Stimulated activated CD4-positive, alpha-beta T cell treated with anti-CD3 and anti-CD28 coated beads, Interleukin-2, amount 100 ng/mL, for 4 hours (primary cell): ENCODE measurements around the gene TXNDC16.
"Not testable (repeated sequence)": the region's sequence is repeated elsewhere in the genome, so short reads cannot be mapped to it uniquely, and the experiment has no call there.

Experiments
- DNase-seq: peaks from one replicate; pipeline ENCODE4 v3.0.0-alpha.2; 2020; ENCODE audit warnings: low read depth

Gene TXNDC16

DNA sequence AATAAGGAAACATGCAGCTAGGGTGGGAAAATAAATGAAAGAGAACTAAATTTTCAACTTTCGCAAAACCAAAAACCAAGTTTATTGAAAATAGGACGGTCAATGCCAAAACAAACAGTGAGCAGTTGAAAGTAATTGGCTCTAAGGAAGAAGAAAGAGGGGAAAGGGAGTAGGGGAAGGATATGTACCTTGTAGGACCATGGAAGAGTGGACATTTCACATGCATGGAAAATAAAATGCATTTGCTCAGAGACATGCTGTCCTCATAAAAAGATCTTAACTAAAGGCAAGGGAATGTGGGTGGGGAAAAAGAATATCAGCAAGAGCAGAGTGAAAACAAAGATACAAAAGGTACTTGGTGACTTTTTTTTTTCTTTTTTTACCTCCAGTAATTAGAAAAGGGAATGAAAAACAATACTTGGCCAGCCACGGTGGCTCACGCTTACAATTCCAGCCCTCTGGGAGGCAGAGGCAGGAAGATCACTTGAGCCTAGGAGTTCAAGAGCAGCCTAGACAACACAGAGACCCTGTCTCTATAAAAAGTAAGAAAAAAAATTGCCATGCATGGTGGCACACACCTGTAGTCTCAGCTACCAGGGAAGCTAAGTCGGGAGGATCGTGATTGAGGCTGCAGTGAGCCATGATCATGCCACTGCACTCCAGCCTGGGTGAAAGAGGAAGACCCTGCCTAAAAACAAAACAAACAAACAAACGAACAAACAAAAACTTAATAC, 6.6 kb downstream of the TXNDC16 start:
- no peak for DNase-seq

DNA sequence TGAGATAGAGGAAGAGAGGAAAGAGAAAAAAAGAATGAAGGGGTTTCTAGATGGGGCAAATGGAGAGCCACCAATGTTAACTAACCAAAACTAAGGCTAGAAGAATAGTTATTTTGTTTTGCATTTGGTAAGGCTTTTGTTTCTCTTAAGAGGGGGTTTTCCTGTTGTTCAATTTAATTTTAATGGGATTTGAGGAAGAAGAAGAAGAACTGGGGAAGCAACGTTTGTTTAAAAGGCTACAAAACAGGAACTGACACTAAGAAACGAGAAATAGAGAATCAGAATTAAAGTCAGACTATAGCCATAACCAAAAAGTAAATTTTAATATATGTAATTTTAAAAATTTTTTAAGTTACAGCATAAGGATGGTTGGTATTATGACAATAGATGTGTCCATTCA, 13.7 kb downstream of the TXNDC16 start:
- no peak for DNase-seq

DNA sequence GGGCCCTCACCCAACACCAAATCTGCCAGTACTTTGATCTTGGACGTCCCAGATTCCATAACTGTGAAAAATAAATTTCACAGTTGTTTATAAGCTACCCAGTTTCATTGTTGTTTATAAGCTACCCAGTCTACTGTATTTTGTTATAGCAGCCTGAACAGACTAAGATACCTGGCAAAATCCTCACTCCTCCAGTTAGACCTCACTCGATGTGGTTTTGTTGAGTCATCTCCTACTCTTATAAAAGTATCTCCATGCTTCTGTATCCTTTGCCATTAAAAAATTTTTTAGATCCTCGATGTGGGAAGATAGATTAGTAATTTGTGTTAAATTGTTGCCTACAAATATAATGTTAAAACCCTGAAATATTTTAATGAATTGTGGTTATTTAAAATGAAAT, 16.0 kb downstream of the TXNDC16 start:
- no peak for DNase-seq

DNA sequence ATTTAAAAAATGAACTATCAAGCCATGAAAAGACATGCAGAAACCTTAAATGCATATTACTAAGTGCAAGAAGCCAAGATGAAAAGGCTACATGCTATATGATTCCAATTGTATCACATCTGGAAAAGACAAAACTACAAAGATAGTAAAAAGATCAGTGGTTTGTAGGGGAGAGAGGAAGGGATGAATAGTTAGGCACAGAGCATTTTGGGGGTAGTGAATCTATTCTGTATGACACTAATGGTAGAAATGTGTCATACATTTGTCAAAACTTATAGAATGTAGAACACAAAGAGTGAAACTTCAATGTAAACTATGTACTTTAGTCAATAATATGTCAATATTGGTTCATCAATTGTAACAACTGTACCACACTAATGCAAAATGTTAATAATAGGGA, 20.8 kb downstream of the TXNDC16 start:
- DNase-seq = no peak

DNA sequence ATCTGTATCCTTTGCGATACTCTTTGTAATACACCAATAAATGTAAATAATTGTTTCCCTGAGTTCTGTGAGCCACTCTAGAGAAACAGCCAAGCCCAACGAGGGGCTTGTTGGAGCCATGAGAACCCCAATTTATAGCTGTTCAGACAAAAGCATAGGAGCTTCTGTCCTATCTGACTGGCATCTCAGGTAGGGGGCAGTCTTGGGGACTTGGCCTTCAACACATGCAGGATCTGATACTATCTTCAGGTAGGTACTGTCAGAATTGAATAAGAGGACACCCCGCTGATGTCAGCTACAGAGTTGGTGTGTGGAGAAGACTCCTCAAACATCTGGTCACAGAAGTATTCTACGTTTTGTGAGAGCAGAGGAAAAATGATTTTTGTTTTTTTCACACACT, 25.3 kb downstream of the TXNDC16 start:
- DNase-seq = no peak

DNA sequence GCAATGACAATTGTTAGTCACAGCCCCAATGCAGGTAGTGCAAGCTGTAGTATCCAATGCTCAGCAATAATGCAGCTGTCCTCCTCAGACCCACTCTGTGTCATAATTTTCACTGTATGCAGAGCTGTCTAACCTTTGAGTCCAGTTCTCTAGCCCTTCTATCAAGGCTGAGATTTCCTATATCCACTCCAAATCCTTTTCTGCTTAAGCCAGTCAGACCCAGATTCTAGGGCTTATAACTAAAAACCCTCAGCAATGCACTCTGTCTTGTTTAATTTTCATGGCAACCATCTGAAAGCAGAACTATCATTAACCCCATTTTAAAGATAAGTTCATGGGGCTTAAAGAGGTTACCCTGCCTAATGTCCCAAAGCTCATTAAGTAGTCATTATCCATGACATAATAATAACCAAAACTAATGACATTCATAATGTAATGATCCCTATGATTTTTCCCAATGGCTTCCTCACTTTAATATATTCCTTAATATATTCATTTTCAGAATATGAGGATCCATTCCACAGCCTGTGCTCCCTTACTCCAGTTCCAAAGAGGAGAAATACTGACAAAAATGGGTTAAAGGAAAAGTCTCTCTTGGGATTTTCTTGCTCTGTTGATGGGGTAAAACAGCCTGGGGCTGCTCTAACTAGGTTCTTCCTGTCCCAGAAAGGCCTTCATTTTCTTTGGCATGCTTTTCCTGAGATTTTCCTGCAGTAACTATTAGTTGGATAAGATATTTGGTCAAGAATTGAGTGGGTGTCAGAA, 29.5 kb downstream of the TXNDC16 start:
- no peak for DNase-seq

DNA sequence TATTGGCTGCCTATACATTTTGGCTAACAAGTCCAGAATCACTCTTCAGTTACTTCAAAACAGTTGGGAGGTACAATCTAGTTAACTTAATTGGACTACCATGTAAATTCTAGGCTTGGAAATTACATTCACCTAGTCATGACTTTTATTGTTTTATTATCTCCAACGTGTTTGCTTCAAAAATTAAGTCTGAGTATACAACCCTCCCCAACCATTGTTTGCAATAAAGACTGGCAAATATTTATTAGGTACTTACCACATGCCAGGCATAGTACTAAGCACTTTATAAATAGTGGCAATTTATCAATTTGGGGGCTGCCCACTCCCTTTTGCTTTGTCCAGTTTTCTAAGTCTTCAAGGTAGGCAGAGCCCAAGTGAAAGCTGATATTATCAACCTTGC, 30.3 kb downstream of the TXNDC16 start:
- no peak for DNase-seq

DNA sequence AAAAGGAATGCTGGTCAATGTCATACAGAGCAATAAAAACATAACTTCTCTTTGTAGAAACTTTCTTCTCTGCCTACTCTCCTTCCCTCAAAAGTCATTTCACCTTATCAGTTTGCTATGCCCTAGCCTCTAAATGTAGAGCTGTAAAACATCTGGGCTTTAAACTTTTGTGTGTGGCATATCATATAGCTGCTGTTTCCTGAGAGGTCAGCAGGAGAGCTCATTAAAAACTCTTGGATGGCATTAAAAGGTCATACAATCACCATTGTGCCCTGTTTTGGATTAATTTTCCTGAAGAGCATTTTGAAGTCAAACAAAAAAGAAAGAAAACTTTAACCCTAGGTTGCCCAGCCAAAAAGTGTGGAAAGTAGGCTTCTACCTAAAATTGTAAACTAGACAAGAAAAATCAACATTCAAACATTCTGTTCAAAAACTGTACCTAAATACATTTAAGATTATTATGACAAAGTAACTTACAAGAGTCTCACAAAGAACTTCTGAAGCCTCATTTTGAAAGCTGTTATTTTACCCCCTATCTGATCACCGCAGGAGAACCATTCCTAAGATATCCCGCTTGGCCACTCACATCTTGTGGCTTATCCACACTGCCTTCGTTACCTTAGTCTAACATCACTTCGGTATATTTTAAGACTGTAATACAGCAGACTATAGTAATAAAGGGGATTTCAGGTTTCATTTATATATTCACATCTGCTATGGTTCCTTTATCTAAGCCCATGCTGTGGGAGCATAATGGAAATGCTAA, 38.1 kb downstream of the TXNDC16 start:
- DNase-seq = no peak

DNA sequence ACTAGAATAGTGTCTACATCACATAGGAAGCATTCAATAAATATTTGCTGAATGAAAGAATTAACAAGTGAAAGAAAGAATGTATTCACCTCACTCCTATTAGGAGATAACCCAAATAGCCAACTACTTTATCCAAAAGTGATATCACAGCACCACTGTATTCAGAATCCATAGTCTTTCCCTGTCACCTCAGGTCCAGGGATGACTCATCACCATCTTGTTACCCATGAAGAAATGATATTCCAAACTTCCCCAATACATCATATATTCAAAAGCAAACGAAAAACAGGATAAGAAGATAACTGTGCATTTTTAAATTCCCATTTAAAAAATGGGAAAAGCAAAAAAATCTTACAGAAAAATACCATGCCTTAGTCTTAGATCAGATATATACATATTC, 39.1 kb downstream of the TXNDC16 start:
- DNase-seq = no peak

DNA sequence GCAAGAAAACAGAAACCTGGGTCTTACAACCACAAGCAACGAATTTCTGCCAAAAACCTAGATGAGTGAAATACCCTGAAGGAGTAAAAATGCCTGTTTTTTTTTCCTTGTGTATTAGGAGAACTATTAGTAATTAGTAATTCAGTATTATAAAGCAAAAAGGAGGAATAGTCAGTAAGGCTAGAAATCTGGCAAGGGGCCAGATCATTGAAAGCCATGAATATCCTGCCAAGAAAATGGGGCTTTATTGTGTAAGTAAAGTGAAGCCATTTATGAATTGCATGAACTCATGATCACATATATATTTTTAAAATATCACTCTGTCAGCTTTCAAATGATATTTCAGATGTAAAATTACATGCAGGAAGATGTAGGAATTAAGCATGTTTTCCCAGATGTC, 57.9 kb downstream of the TXNDC16 start:
- DNase-seq = no peak

DNA sequence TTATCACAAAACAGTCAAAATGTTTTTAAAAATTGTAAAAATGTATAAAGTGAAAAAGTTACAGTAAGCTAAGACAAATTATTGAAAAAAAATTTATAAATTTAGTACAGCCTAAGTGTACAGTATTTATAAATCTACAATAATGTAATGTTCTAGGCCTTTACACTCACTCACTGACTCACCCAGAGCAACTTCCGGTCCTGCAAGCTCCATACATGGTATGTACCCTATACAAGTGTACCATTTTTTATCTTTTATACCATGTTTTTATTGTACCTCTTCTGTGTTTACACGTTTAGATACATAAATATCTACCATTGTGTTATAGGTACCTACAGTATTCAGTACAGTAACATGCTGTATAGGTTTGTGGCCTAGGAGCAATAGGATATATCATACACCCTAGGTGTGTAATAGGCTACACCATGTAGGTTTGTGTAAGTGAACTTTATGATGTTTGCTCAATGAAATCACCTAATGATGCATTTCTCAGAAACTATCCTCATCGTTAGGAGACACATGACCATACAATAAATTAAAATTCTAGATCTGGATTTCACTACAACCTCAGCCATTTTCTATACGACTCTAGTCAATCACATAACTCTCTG, 66.8 kb downstream of the TXNDC16 start:
- no peak for DNase-seq

DNA sequence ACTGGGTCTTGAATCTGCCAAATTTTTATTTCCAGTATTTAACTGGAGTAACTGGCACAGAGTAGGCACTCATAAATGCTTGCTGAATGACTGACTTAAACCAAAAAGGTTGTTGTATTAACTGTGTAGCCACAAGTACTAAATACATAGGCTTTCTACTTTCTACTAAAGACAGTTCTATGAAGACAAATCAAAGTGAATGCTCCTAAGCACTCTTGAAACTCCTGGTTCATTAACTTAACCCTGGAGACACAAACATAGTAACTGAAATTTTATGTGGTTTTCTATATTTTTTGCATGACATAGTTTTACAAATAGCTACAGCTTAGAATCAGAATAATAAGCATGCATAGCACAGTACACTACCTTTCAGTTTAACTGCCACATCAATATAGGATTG, 70.4 kb downstream of the TXNDC16 start:
- no peak for DNase-seq

DNA sequence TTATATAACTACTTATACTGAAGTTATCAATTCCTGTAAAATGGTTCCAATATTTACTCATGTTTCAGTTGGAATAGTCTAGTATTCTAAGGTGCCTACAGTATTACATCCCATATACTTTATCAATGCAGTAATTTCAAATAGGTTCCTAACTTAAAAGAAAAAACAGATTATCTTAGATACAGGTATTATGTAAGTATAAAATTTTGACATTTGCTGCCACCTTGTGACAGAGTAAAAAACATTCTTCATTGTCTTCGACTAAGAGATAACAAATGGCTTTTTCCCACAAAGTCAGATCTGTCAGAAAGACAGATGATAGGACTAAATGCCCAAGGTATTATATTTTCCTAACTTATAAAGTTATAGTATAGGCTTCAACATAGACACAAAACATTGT, 78.7 kb downstream of the TXNDC16 start:
- no peak for DNase-seq

DNA sequence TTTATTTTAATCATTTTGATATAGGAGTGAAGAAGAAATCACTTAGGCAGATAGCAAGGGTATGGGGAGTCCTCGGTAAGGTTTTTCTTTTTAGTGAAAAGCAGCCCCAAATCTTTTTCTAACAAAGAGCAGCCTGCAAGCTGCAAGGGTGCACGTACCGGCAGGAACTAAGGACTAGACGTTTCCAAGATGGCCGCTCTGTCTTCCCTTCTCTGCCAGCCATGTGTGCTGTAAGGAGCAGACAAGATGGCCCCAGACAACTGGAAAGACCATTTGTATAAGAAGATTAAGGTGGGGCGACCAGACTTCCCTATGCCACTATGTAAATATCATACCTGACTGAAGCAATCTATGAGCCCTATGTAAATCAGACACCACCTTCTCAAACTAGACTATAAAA, 79.6 kb downstream of the TXNDC16 start:
- DNase-seq = no peak

DNA sequence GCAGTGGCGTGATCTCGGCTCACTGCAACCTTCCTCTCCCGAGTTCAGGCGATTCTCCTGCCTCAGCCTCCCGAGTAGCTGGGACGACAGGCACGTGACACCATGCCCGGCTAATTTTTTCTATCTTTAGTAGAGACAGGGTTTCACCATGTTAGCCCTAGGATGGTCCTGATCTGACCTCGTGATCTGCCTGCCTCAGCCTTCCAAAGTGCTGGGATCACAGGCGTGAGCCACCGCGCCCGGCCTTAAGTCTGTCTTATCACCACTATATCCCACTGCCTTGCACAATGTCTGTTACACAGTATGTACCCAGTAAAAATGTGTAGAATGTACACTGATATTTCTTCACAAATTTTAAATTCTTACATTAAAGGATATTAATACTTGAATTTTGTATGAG, 80.1 kb downstream of the TXNDC16 start:
- DNase-seq = not testable (repeated sequence)

DNA sequence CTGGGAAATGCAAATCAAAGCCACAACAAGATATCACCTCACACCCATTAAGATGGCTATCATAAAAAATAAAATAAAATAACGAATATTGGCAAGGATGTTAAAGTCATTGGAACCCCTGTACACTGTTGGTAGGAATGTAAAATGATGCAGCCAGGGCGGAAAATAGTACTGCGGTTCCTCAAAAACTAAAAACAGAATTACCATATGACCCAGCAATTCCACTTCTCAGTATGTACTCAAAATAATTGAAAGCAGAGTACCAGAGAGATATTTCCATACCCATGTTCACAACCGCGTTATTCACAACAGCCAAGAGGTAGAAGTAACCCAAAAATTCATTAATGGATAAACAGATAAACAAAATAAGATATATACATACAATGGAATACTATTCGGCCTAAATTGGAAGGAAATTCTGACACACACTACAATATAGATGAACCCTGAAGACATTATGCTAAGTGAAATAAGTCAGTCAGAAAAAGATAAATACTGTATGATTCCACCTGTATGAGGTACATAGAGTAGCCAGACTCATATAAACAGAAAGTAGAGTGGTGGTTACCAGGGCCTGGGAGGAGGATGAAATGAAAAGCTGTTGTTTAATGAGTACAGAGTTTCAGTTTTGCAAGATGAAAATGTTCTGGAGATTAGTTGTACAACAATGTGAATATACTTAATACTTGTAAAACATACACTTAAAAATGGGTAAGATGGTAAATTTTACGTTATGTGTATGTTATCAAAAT, 84.6 kb downstream of the TXNDC16 start:
- DNase-seq = no peak

DNA sequence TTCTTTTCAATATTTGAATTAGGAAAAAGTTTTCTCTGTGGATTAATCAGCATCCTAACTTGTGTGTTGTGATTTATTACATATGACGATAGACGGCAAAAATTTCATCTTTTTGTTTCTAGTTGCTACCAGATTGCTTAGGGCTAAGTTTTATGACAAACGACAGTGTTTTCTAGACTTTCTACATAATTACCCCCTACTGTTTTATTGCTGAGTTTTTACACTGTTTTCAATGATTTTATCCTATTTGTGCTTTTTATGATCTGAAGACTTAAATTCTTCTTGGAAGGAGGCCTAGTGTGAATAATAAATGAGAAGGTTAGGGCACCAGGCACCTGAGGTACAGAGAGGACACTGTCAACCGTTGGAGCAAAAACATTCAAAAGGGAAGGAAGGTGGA, 88.1 kb downstream of the TXNDC16 start:
- no peak for DNase-seq

DNA sequence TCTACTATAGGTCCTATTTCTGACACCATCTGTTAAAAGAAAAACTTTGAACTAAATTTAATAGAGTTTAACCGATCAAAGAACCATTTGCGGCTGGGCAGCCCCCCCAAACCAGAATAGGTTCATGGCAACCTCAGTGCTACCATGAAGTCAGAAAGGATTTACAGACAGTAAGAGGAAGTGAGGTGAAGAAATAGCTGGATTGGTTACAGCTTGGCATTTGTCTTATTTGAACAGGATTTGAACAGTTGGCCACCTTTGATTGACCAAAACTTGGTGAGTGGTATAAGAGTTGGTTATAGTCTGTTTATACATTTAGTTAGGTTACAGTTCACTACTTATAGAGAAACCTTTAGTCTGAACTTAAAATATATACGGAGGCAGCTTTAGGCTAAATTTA, 88.9 kb downstream of the TXNDC16 start:
- DNase-seq = no peak

DNA sequence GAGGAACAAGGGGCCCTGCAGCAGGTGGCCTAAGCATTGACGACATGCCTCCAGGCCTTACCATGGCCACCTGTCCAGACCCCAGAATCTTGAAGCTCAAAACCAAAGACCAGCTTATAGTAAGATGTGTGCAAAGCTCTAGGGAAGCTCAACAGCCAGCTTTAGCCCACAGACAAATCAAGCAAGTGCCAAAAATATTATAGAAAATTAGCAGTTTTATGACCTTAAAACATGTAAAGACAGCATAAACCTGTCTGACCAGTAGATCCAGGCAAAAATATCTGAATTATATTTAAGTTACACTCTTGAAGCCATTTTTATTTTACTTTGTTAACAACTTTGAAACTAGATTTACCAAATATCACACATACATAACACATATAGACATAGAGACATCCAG, 90.6 kb downstream of the TXNDC16 start:
- no peak for DNase-seq

DNA sequence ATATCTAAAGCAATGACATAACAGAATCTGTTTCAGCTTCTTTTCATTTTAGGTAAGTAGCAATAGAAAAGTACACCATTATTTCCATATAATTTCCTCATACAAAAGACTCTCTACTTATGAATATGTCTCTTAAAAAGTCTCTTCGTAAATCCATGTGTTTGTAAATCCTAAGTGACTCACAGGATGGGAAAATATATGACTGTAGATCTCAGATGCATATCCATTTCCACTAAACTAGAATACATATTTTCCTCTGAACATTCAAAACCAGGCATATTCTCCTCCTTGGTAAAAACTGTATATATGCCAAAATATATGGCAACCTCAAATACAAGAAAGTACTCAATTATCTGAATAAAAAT, 93.6 kb downstream of the TXNDC16 start:
- no peak for DNase-seq

DNA sequence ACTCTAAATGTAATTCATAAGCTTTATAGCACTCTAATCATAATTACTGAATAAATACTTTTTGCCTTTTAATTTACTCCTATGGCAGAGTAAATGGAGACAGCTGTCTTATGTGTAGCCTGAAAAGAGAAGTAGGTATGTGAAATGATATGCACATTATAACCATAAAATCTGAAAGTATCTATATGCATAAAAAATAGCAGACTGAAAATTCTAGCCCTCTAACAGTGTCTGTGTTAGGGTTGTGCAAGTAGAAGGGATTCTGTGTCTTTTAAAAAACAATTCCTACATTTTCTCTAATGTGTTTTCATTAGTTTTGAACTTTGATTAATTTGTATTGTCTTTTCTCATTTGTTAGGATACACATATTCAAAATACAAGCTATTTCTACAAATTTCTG, 94.9 kb downstream of the TXNDC16 start:
- DNase-seq = no peak
